ENCODE data around the gene GATA2.

GATA2 gene

DNA sequence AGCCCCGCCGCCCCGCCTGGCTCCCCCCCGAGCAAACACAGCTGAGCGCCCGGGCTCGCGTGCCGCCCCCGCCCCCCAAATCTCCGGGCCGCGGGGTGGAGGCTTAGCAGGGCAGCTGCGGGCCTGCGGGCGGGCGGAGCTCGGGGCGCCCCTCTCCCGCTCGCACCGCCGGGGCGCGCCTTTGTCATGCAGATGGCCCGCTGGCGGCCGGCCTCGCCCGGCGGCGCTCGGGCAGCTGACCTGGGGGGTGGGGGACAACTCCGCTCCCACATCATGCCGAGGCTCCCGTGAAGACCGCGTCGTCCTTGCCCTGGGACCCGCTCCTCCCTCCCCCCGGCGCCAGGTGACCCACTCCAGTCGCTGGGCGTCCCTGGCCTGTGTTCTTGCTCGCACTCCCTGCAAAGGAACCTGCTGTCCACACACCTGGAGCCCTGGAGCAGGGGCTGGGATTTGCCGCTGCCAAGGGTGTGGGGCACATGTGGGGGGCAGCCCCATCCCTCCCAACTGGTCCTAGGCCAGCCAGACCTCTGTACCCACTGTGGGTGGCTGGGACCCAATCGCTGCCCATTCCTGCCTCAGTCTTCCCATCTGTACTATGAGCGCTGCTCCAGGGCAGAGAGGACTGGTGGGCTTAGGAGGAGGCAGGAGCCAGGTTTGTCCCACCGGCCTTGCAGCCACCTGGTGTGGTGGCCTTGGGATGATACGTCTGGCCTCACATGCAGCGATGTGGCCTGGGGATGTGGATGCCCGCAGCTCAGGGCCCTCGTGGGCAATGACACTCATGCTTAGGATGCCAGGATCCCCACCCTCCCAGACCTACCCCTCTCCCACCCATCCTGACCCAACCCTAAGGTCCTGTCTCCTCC is 59.8 kb downstream of the GATA2 start:
- H3K4me3 ChIP-seq (ENCODE audit: control insufficient read depth, low read depth, low read length): no peak overlapping the region; the same call in 1 of the 2 replicates
- TF ChIP-seq, protein P1, sequence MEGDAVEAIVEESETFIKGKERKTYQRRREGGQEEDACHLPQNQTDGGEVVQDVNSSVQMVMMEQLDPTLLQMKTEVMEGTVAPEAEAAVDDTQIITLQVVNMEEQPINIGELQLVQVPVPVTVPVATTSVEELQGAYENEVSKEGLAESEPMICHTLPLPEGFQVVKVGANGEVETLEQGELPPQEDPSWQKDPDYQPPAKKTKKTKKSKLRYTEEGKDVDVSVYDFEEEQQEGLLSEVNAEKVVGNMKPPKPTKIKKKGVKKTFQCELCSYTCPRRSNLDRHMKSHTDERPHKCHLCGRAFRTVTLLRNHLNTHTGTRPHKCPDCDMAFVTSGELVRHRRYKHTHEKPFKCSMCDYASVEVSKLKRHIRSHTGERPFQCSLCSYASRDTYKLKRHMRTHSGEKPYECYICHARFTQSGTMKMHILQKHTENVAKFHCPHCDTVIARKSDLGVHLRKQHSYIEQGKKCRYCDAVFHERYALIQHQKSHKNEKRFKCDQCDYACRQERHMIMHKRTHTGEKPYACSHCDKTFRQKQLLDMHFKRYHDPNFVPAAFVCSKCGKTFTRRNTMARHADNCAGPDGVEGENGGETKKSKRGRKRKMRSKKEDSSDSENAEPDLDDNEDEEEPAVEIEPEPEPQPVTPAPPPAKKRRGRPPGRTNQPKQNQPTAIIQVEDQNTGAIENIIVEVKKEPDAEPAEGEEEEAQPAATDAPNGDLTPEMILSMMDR (IDR thresholded peaks at IDR 0.05; ENCODE audit: control insufficient read depth, insufficient read depth, low read depth, low read length, missing control alignments): no peak
- DNase-seq (ENCODE audit: low read depth): no peak

DNA sequence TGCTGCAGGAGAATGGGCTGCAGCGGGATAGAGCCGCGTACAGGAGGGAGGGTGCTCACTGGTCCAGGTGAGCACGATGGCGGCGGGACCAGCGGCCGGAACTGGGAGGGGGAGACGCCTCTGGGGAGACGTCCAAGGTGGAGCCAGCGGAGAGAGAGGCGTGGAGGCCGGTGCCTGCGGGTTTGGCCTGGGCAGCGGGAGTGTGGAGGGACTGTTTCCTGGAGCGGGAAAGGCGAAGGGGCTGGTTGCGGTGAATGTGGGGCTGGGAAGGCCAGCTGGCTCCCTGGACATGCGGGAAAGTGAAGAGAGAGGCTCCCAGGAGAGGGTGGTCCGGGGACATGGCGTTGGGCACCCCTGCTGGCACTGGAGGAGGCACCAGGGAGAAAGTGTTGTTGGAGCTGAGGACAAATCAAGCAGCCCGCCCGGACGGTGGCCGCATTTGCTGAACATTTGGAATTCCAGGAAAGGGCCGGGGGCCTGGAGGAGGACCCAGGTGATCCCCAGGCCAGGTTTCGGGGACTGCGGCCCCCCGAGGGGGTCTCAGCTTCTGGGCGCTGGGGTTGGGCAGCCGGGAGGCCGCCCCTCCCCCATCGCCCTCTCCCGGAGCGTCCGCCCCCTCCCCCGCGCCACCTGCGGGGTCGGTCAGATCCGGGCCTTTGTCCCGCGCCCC is 60.6 kb downstream of the GATA2 start:
- no peak overlapping the region; the same call in none of the 2 replicates for H3K4me3 ChIP-seq (ENCODE audit: control insufficient read depth, low read depth, low read length)
- TF ChIP-seq, protein P1 (IDR thresholded peaks at IDR 0.05; ENCODE audit: control insufficient read depth, insufficient read depth, low read depth, low read length, missing control alignments): no peak
- DNase-seq (ENCODE audit: low read depth): no peak

DNA sequence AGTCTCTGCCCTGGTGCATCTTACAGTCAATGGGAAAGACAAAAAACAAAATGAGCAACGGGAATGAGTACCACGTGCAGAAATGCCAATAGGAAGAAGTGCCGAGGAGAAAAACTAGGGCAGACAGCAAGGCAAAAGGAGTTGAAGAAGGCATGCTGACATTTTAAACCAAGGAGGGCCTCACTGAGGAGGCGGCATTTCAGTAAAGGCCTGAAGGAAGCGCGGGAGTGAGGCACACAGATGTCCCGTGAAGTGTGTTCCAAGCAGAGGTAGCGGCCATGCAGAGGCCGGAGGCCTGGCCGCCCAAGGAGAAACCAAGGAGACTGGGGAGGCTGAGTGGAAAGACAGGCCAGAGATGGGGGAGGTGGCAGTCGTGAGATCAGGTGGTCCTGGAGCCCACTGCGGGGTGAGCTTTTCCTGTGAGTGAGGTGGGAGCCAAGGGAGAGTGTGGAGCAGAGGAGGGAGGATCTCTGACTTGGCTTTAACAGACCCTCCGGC is 61.1 kb downstream of the GATA2 start:
- DNase-seq (ENCODE audit: low read depth): no peak
- no peak overlapping the region for H3K4me3 ChIP-seq (ENCODE audit: control insufficient read depth, low read depth, low read length)
- TF ChIP-seq, protein P1 (IDR thresholded peaks at IDR 0.05; ENCODE audit: control insufficient read depth, insufficient read depth, low read depth, low read length, missing control alignments): no peak

DNA sequence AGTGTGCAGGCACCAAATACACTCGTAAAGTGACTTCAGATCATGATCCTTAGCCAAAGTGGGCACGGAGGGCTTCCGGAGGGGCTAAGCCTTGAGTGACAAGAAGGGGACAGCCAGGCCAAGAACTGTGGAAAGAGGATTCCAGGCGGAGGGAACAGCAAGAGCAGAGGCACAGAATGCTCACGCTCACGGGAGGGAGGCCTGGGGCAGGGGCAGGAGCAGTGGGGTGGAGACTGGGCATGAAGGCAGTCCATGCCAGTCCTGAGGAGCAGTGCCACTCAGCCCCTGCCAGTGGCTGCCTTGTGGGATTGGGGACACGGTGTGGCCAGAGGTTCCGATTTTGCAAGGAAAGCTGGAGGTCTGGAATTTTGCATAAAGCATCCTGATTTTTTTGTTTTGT is 62.3 kb downstream of the GATA2 start:
- TF ChIP-seq, protein P1 (IDR thresholded peaks at IDR 0.05; ENCODE audit: control insufficient read depth, insufficient read depth, low read depth, low read length, missing control alignments): no peak
- no peak overlapping the region for H3K4me3 ChIP-seq (ENCODE audit: control insufficient read depth, low read depth, low read length)
- DNase-seq (ENCODE audit: low read depth): no peak

DNA sequence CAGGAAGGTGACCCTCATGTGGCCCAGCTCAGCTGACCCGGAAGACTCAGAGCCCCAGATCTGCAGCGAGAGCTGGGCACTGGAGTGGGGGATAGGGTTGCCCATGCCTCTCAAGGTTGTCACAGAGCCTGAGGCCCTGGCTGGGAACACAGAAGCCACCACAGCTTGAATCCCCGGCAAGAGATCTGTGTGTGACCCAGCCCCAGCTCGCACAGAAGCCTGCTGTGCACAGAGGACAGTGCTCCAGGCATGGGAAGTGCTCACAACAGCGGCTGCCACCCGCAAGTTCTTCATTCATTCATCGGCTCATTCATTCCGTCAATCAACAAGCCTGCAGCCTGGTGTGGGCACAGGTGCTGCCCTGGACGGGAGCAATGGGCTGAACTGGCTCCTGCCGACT is 62.7 kb downstream of the GATA2 start:
- TF ChIP-seq, protein P1 (IDR thresholded peaks at IDR 0.05; ENCODE audit: control insufficient read depth, insufficient read depth, low read depth, low read length, missing control alignments): no peak
- H3K4me3 ChIP-seq (ENCODE audit: control insufficient read depth, low read depth, low read length): no peak overlapping the region
- no peak for DNase-seq (ENCODE audit: low read depth)

DNA sequence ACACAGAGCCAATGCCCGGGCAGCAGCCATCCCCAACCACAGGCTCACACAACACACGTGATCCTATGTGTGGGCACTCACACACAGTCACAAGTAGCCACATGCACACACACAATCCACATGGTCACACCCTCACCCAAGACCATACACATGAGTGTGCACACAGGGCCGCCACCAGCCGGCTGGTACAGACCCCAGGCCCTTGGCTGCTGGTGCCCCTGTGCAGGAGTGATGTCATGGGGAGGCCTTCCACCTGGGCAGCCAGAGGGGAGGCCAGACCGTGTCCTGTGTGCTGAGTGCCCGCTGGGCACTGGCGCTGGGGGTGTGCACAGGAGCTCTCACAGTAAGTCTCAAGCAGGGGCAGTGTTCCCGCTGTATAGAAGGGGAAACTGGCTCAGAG is 63.2 kb downstream of the GATA2 start:
- TF ChIP-seq, protein P1 (IDR thresholded peaks at IDR 0.05; ENCODE audit: control insufficient read depth, insufficient read depth, low read depth, low read length, missing control alignments): no peak
- no peak for DNase-seq (ENCODE audit: low read depth)
- no peak overlapping the region for H3K4me3 ChIP-seq (ENCODE audit: control insufficient read depth, low read depth, low read length)

Measured in AG09309 (cell line).